Measurements from ENCODE around the gene APOBR.
"Not testable (repeated sequence)": the region's sequence is repeated elsewhere in the genome, so short reads cannot be mapped to it uniquely, and the experiment has no call there.

Gene APOBR

DNA sequence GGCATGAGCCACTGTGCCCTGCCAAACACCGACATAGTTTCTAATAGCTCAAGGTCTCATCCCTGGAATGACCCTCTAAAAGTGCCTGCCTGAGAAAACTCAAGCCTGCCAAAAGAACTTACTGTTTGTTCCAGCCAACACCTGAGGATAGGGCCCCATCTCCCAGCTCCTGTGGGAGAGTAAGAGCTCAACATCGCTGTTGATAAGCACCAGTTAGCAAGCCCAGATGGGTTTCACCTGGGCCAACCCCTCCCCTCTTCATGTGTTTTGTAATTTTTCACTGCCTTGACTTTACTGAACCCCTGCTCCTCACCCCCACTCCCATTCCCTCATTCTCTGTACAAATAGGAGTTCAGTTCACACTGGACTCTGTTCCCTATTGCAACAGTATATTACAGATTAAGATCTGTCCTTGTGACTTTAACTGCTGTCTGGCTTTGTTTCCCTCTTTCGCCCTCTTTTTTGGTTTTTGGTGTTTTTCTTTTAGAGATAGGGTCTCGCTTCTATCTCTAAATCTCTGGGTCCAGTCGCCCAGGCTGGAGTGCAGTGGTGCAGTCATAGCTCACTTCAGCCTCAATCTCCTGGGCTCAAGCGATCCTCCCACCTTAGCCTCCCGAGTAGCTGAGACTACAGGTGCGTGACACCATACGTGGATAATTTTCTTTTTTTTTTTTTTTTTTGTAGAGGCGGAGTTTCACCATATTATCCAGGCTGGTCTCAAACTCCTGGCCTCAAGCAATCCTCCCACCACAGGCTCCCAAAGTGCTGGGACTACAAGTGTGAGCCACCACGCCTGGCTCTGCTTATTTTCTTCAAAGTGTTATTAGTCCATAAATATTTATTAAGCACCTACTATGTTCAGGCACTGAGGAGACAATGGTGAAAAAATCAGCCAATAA lies 32.0 kb downstream of the APOBR start:
- no peak for DNase-seq (ENCODE audit: low spot score)

GRCh38 chr16:28527100-28527785 lies 32.8 kb downstream of the APOBR start:
- DNase-seq (ENCODE audit: low spot score), result not testable (repeated sequence)

DNA sequence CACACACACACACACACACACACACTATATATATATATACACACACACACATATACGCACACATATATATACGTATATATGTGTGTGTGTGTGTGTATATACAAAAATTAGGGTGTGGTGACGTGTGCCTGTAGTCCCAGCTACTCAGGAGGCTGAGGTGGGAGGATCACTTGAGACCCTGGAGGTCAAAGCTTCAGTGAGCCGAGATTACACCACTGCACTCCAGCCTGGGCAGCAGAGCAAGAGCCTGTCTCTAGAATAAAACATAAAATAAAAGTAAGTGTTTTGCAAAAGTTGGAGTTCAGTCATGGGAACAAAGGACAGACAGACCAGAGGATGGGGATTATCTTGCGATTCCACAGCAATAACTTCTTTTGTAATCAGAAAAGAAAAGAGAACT lies 33.5 kb downstream of the APOBR start:
- DNase-seq (ENCODE audit: low spot score), result no peak

DNA sequence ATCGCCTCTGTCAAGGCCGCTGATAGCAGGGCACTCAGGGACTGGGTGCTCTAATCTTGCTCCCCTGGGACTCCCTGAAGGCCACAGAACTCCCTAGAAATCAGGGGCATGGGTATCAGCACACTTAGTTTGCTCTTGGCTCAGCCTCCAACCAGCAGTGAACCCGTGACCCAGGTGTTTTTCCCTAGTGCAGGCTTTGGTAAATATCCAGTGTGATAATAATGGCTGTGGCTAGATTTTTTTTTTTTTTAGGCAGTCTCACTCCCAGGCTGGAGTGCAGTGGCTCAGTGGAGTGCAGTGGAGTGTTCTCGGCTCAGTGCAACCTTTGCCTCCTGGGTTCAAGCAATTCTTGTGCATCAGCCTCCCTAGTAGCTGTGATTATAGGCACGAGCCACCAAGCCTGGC lies 34.0 kb downstream of the APOBR start:
- DNase-seq (ENCODE audit: low spot score), result no peak

DNA sequence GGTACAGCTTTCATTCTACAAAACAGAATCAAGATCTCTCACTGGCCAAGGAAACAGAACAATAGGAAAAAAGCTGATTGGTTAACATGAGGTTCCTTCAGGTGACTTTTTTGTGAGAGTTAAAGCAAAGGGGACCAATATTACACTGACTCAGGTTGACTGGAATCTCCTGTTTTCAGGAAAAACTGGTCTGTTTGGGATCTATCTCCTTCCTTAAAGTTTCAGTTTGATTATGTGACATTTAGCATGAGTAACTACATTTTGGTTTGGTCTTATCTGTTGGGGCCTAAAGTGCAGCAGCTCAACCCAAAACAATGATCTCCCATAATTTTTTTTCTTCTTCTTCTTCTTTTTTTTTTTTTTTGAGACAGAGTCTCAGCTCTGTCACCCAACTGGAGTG lies 34.7 kb downstream of the APOBR start:
- DNase-seq (ENCODE audit: low spot score), result no peak

- peak; percentile 70 for DNase-seq (ENCODE audit: low spot score)
Observed at GRCh38 chr16:28531777-28532744, 37.6 kb downstream of the APOBR start.

DNA sequence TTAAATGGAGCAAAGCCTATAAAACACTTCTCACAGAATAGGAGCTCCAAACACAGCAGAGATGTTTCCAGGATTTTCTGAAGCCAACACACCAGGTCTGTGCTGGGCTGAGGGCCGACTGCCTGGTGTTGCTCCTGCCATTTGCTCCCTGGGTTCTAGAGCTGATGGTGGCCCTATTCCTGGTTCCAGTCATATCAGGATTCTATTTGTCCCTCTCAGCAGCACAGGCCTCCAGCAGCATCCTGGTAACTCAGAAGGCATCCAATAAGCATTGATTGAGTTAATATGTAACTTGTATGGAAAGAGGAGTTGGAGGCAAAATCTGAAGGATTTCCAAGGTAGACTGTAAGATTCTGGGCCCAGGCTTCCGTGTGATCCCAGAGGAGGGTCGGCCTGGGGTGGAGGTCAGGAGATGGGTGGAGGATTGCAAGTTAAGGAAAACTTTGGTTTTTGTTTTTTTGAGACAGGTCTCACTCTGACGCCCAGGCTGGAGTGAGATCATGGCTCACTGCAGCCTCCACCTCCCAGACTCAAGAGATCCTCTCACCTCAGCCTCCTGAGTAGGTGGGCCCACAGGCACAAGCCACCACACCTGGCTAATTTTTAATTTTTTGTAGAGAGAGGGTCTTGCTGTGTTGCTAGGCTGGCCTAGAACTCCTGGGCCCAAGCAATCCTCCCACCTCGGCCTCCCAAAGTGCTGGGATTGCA lies 38.7 kb downstream of the APOBR start:
- DNase-seq (ENCODE audit: low spot score), result no peak

GRCh38 chr16:28534542-28535373 lies 40.3 kb downstream of the APOBR start:
- peak; percentile 74 for DNase-seq (ENCODE audit: low spot score)

DNA sequence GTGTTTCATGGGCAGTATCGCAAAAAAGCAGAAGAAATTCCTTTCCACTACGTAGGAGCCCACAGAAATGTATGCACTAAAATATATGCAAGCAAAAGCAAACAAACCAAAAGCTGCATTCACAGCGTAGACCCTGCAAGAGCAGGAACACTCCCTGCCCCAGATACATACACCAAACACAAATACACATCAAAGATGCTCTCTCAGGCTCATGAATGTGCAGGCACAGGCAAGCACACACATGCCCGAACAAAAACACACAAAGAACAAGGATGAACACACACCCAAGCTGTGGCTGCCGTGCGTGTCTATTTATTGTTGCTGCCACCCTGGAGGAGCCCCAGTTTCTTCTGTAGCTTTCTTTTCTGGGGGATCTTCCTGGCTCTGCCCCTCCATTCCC lies 42.6 kb downstream of the APOBR start:
- no peak for DNase-seq (ENCODE audit: low spot score)

- DNase-seq (ENCODE audit: low spot score), result no peak
Observed at GRCh38 chr16:28537964-28538732, 43.7 kb downstream of the APOBR start.

DNA sequence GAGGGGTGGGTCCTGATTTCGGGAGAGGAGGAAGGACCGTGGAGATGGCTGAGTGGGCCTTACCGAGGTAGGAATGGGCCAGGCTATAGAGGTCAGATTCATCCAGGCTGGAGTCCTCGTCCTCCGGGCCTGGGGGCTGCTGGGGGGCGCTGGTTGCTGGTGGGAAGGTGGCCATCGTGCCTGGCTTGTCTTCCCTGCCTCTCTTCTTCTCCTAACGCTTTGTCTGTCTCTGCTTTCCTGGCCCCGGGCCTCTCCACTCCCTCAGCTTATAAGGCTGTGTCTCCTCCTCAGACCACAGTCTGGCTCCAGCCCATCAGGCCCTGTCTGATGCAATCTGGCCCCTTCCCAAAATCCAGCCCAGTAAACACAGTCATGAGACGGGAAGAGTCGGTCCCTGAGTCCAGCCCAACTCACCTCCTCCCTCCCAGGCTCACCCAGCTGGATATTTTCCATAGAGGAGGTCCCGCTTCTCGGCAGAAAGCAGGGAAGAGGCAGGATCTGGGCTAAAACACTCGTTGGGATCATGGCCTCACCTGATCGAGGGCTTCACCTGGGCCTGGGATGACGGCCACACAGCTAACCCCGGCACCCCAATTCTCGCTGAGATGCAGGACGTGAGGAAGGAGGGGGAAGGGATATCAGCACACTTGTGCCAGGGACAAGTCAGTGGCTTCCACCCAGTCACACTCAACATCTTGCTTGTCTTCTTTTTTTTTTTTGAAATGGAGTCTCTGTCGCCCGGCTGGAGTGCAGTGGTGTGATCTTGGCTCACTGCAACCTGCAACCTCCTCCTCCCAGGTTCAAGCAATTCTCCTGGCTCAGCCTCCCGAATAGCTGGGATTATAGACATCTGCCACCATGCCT lies 44.5 kb downstream of the APOBR start, which contains the start of gene NUPR1:
Gene NUPR1 (minus strand): TSS at position 242 of the 864 bp plus-strand sequence. CDS start 67 bp downstream, at position 175.
- peak; percentile 98 for DNase-seq (ENCODE audit: low spot score)

DNA sequence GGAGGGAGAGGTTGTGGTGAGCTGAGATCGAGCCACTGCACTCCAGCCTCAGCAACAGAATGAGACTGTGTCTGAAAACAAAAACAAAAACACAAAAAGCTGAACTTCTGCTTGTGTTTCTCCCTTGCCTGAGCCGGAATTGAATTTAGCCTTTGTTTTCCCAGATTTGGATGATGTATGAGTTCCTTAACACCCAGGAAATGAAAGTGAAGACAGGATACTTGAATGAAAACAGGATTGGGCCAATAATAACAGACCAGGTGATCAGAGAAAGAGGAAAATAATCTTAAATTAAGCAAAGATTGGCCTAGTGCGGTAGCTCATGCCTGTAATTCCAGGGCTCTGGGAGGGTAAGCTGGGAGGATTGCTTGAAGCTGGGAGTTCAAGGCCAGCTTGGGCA lies 45.9 kb downstream of the APOBR start:
- DNase-seq (ENCODE audit: low spot score), result no peak

- DNase-seq (ENCODE audit: low spot score), result no peak
Observed at GRCh38 chr16:28542646-28543045, 48.2 kb downstream of the APOBR start.

- DNase-seq (ENCODE audit: low spot score), result no peak
Observed at GRCh38 chr16:28543072-28543471, 48.6 kb downstream of the APOBR start.

GRCh38 chr16:28544998-28545397 lies 50.6 kb downstream of the APOBR start:
- DNase-seq (ENCODE audit: low spot score), result no peak

DNA sequence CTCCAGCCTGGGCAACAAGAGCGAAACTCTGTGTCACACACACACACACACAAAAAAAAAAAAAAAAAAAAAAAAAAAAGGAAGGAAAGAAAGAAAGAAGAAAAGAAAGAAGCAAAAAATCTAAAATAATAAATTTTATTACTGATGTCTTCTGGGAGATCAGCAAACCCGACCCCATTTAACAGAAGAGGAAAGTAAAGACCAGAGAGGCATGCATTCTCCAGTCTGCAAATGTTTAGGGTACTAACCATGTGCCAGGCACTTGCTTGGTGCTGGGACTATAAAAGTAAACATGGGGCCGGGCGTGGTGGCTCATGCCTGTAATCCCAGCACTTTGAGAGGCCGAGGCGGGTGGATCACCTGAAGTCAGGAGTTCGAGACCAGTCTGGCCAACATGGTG lies 51.5 kb downstream of the APOBR start:
- not testable (repeated sequence) for DNase-seq (ENCODE audit: low spot score)

- no peak for DNase-seq (ENCODE audit: low spot score)
Observed at GRCh38 chr16:28546626-28547025, 52.2 kb downstream of the APOBR start.

GRCh38 chr16:28548306-28548802 lies 53.9 kb downstream of the APOBR start:
- DNase-seq (ENCODE audit: low spot score), result no peak

Data from GM03348 (cell line).